Vagina (tissue), 2 donors: ENCODE measurements around the gene TANGO2. TPM values are rescaled to one million over a fixed set of nuclear protein-coding genes. Genes with fewer than 3 reads are reported as not detected.

Experiments used
- DNase-seq, 2 donors: peaks; one replicate each; pipeline ENCODE4 v3.0.0-alpha.2; 2017; ENCODE audit errors: extremely low spot score in 2 of 2
- H3K27ac ChIP-seq: fragments of 200-600 bp; sonication (generic); one replicate; pipeline ENCODE4 v1.5.1; 2019
- H3K27me3 ChIP-seq: fragments of 200-600 bp; sonication (generic); one replicate; pipeline ENCODE4 v1.5.1; 2019
- H3K36me3 ChIP-seq, 2 donors: fragments of 200-600 bp; sonication (generic); one replicate each; pipeline ENCODE4 v1.5.1; 2017 to 2019
- H3K4me1 ChIP-seq: fragments of 200-600 bp; sonication (generic); one replicate; pipeline ENCODE4 v1.5.1; 2019
- H3K4me3 ChIP-seq, 2 donors: fragments of 200-600 bp; sonication (generic); 1 replicate in 1 of 2; 2 replicates in 1 of 2; pipeline ENCODE4 v1.5.1; 2016 to 2019
- H3K9me3 ChIP-seq: fragments of 200-600 bp; sonication (generic); one replicate; pipeline ENCODE4 v1.5.1; 2019
- CTCF ChIP-seq, 3 experiments: fragments of 450-650 bp in 2 of 3; fragments of 200-600 bp in 1 of 3; sonication (generic) in 1 of 3; IDR thresholded peaks; one replicate each; pipeline ENCODE4 v1.5.1; 2017 to 2019; ENCODE audit warnings: antibody characterized with exemption in 3 of 3, mild to moderate bottlenecking in 2 of 3, moderate library complexity in 2 of 3
- POLR2A ChIP-seq, 2 donors: fragments of 450-650 bp; IDR thresholded peaks; one replicate each; pipeline ENCODE4 v1.6.1; 2017; ENCODE audit warnings: antibody characterized with exemption in 2 of 2, mild to moderate bottlenecking in 2 of 2, moderate library complexity in 2 of 2
- POLR2AphosphoS5 ChIP-seq, 2 donors: sonication (generic); formaldehyde crosslinking; IDR thresholded peaks; one replicate each; pipeline ENCODE4 v1.9.0; 2017; ENCODE audit warnings: antibody characterized with exemption in 2 of 2, mild to moderate bottlenecking in 2 of 2, low read depth in 1 of 2; ENCODE audit not compliant: insufficient read depth in 1 of 2
- intact Hi-C: fragments of 100-400 bp; cut with DNase I; formaldehyde crosslinking; loops from one replicate; pipeline ENCODE4 v1.15.1; 2023
- total RNA-seq: library from RNA; depleted of rRNA; stranded (reverse); fragments of >200 nt; gene quantifications from one replicate; pipeline ENCODE4 v1.2.3, GENCODE V29; 2016

The TANGO2 gene
- total RNA-seq, 1 donor from 2014 or later = 21.4 TPM

GRCh38 chr22:20058989-20059770 lies 38.3 kb downstream of the TANGO2 start:
- no peak for TF ChIP-seq CTCF (IDR thresholded peaks at IDR 0.05)
- no peak for TF ChIP-seq POLR2AphosphoS5 (IDR thresholded peaks at IDR 0.05; ENCODE audit: insufficient read depth in 1 of 2, low read depth in 1 of 2)
- no peak for TF ChIP-seq POLR2A (IDR thresholded peaks at IDR 0.05)
- peaks cover 0 to 23% of the 10 kb centered on the region in 2 donors for H3K36me3 ChIP-seq
- peaks cover 16% of the 10 kb centered on the region for H3K4me1 ChIP-seq
- intact Hi-C loops = no loop called here
- H3K4me3 ChIP-seq = no peak overlapping the region
- H3K27ac ChIP-seq = no peak overlapping the region
- no peaks in the 10 kb centered on the region for H3K9me3 ChIP-seq
- no peaks in the 10 kb centered on the region for H3K27me3 ChIP-seq
- DNase-seq = no peak

- no peak overlapping the region for H3K4me3 ChIP-seq
- H3K27ac ChIP-seq = no peak overlapping the region
- intact Hi-C loops = no loop called here
- no peaks in the 10 kb centered on the region for H3K27me3 ChIP-seq
- DNase-seq = no peak
- TF ChIP-seq POLR2A (IDR thresholded peaks at IDR 0.05) = no peak
- TF ChIP-seq CTCF (IDR thresholded peaks at IDR 0.05) = no peak
- TF ChIP-seq POLR2AphosphoS5 (IDR thresholded peaks at IDR 0.05; ENCODE audit: insufficient read depth in 1 of 2, low read depth in 1 of 2) = no peak
- H3K4me1 ChIP-seq = peaks cover 16% of the 10 kb centered on the region
- no peaks in the 10 kb centered on the region for H3K9me3 ChIP-seq
- H3K36me3 ChIP-seq = peaks cover 0 to 21% of the 10 kb centered on the region in 2 donors
These were observed 40.0 kb downstream of the TANGO2 start for GRCh38 chr22:20060700-20061480.

GRCh38 chr22:20061481-20061861 lies 40.6 kb downstream of the TANGO2 start:
- Histone ChIP-seq H3K27ac (no peak overlapping the region), H3K9me3 (no peaks in the 10 kb centered on the region), H3K4me1 (peaks cover 16% of the 10 kb centered on the region), H3K36me3 (peaks cover 0 to 15% of the 10 kb centered on the region in 2 donors), H3K27me3 (no peaks in the 10 kb centered on the region), H3K4me3 (no peak overlapping the region)
- no peak for DNase-seq
- intact Hi-C loops = no loop called here
- TF ChIP-seq POLR2A (IDR thresholded peaks at IDR 0.05) = no peak
- no peak for TF ChIP-seq POLR2AphosphoS5 (IDR thresholded peaks at IDR 0.05; ENCODE audit: insufficient read depth in 1 of 2, low read depth in 1 of 2)
- no peak for TF ChIP-seq CTCF (IDR thresholded peaks at IDR 0.05)

GRCh38 chr22:20062043-20062765 lies 41.3 kb downstream of the TANGO2 start:
- Histone ChIP-seq H3K9me3 (no peaks in the 10 kb centered on the region), H3K27me3 (no peaks in the 10 kb centered on the region), H3K27ac (no peak overlapping the region), H3K4me1 (peaks cover 16% of the 10 kb centered on the region), H3K4me3 (no peak overlapping the region), H3K36me3 (peaks cover 0 to 8% of the 10 kb centered on the region in 2 donors)
- TF ChIP-seq POLR2AphosphoS5 (IDR thresholded peaks at IDR 0.05; ENCODE audit: insufficient read depth in 1 of 2, low read depth in 1 of 2) (no peak), POLR2A (IDR thresholded peaks at IDR 0.05) (no peak), CTCF (IDR thresholded peaks at IDR 0.05) (no peak)
- intact Hi-C loops = no loop called here
- DNase-seq = no peak
